A673 (cell line): ENCODE data around the gene SLC22A2. TPM values are rescaled to one million over a fixed set of nuclear protein-coding genes. Genes with fewer than 3 reads are reported as not detected.

Experiments used
- BruUV-seq: library from RNA; stranded (reverse); fragments of 400-500 nt; replicated peaks from 2 replicates; lab custom pipeline; 2021; lab: Mats Ljungman, UMichigan
- CTCF ChIA-PET: fragments of 300-600 bp; sonication (Branson Sonifier 250); formaldehyde crosslinking; loops from one replicate; lab custom pipeline; 2022; ENCODE audit warnings: antibody characterized with exemption; lab: Charles Lee
- POLR2A ChIA-PET: fragments of 300-600 bp; sonication (Branson Sonifier 250); formaldehyde crosslinking; loops from one replicate; lab custom pipeline; 2022; ENCODE audit warnings: antibody characterized with exemption; ENCODE audit not compliant: low non-redundant PET; lab: Charles Lee
- DNase-seq: peaks from one replicate; pipeline ENCODE4 v3.0.0-alpha.2; 2015; ENCODE audit warnings: low spot score
- H3K27ac ChIP-seq: fragments of 200-600 bp; sonication (generic); 2 replicates; pipeline ENCODE4 v1.5.1; 2016; ENCODE audit warnings: mixed run types, low read depth, mild to moderate bottlenecking, mixed read lengths, antibody characterized with exemption, low read length; ENCODE audit not compliant: poor library complexity, severe bottlenecking
- H3K27me3 ChIP-seq: fragments of 200-600 bp; sonication (generic); replicated peaks from 2 replicates; pipeline ENCODE4 v1.6.1; 2017; ENCODE audit warnings: mixed run types, low read depth, mild to moderate bottlenecking, mixed read lengths, antibody characterized with exemption, low read length; ENCODE audit not compliant: insufficient read depth, poor library complexity
- H3K36me3 ChIP-seq: fragments of 200-600 bp; sonication (generic); 2 replicates; pipeline ENCODE4 v1.6.1; 2016; ENCODE audit warnings: mixed run types, mild to moderate bottlenecking, mixed read lengths, antibody characterized with exemption, low read length; ENCODE audit not compliant: insufficient read depth, poor library complexity, severe bottlenecking
- H3K4me1 ChIP-seq: fragments of 200-600 bp; sonication (generic); 2 replicates; pipeline ENCODE4 v1.6.1; 2017; ENCODE audit warnings: mixed run types, mild to moderate bottlenecking, mixed read lengths, antibody characterized with exemption, low read length; ENCODE audit not compliant: insufficient read depth, poor library complexity, severe bottlenecking
- H3K4me3 ChIP-seq: fragments of 200-600 bp; sonication (generic); 2 replicates; pipeline ENCODE4 v1.5.1; 2016; ENCODE audit warnings: low read depth, mixed run types, mild to moderate bottlenecking, mixed read lengths, low read length; ENCODE audit not compliant: poor library complexity, severe bottlenecking
- H3K9me3 ChIP-seq: fragments of 200-600 bp; sonication (generic); 2 replicates; pipeline ENCODE4 v1.6.1; 2016; ENCODE audit warnings: mixed run types, low read depth, mild to moderate bottlenecking, mixed read lengths, antibody characterized with exemption, low read length; ENCODE audit not compliant: poor library complexity, severe bottlenecking
- CTCF ChIP-seq: fragments of 300-800, 200-600 bp; sonication (generic); conservative IDR thresholded peaks from 2 replicates; pipeline ENCODE4 v1.5.1; 2017; ENCODE audit warnings: low read depth, mild to moderate bottlenecking, antibody characterized with exemption, low read length, moderate library complexity, mixed read lengths
- EZH2 ChIP-seq: fragments of 200-600 bp; sonication (generic); IDR thresholded peaks from 2 replicates; pipeline ENCODE4 v1.6.1; 2017; ENCODE audit warnings: borderline replicate concordance, low read depth, mild to moderate bottlenecking, mixed read lengths, antibody characterized with exemption, low read length; ENCODE audit not compliant: poor library complexity, severe bottlenecking
- intact Hi-C: fragments of 100-400 bp; cut with micrococcal nuclease; formaldehyde crosslinking; loops from one replicate; pipeline ENCODE4 v1.10.0; 2022; ENCODE audit not compliant: unreplicated experiment
- total RNA-seq: library from RNA; stranded (reverse); gene quantifications from 2 replicates; pipeline ENCODE4 v1.2.3, GENCODE V29; 2021

The SLC22A2 gene
- total RNA-seq, 1 experiment from 2014 or later = not detected

- intact Hi-C loops = no loop called here
- no peaks in the 10 kb centered on the region for H3K36me3 ChIP-seq
- no peak for TF ChIP-seq CTCF
- TF ChIP-seq EZH2 = no peak
- CTCF ChIA-PET = no interaction called here
- peaks cover 14% of the 10 kb centered on the region for H3K27me3 ChIP-seq
- H3K4me3 ChIP-seq = no peak overlapping the region
- DNase-seq = no peak
- POLR2A ChIA-PET = no interaction called here
- H3K9me3 ChIP-seq = no peaks in the 10 kb centered on the region
- no TSS peak for BruUV-seq
- no peak overlapping the region for H3K27ac ChIP-seq
- H3K4me1 ChIP-seq = no peaks in the 10 kb centered on the region
Measured at GRCh38 chr6:160172704-160173103, 85.9 kb downstream of the SLC22A2 start.

- H3K4me3 ChIP-seq = no peak overlapping the region
- TF ChIP-seq EZH2 (no peak), CTCF (no peak)
- H3K4me1 ChIP-seq = no peaks in the 10 kb centered on the region
- POLR2A ChIA-PET = no interaction called here
- no peaks in the 10 kb centered on the region for H3K9me3 ChIP-seq
- no TSS peak for BruUV-seq
- H3K36me3 ChIP-seq = no peaks in the 10 kb centered on the region
- DNase-seq = no peak
- CTCF ChIA-PET = interaction anchor here (0.6 kb wide), 1 partner anchor 10 kb away, joined by 3 read pairs; no protein-coding TSS in a partner anchor
- intact Hi-C loops = no loop called here
- H3K27me3 ChIP-seq = peaks cover 4% of the 10 kb centered on the region
- no peak overlapping the region for H3K27ac ChIP-seq
Measured at GRCh38 chr6:160170018-160170680, 88.5 kb downstream of the SLC22A2 start.

GRCh38 chr6:160167604-160168399 lies 90.8 kb downstream of the SLC22A2 start:
- no peak for DNase-seq
- H3K4me1 ChIP-seq = no peaks in the 10 kb centered on the region
- ChIA-PET CTCF (no interaction called here), POLR2A (no interaction called here)
- no peaks in the 10 kb centered on the region for H3K9me3 ChIP-seq
- no peak overlapping the region for H3K27ac ChIP-seq
- H3K36me3 ChIP-seq = no peaks in the 10 kb centered on the region
- no TSS peak for BruUV-seq
- H3K27me3 ChIP-seq = peaks cover 4% of the 10 kb centered on the region
- intact Hi-C loops = no loop called here
- no peak overlapping the region for H3K4me3 ChIP-seq
- no peak for TF ChIP-seq CTCF
- no peak for TF ChIP-seq EZH2

Other genes with a start within 250 kb of the SLC22A2 start
- gene SLC22A1, start 137.0 kb downstream of the SLC22A2 start, total RNA-seq = 1.6 and 3.3 TPM in 2 replicates
- not detected in 2 replicates for gene SLC22A3, start 89.6 kb upstream of the SLC22A2 start, total RNA-seq